Fibroblast of mammary gland (primary cell): ENCODE measurements around the gene RBP5.
A peak's percentile ranks its signal among the peaks of the same experiment; 100 is the strongest.

Experiments used
- DNase-seq: peaks from one replicate; pipeline ENCODE4 v3.0.0-alpha.2; 2010; ENCODE audit warnings: low read depth
- H3K4me3 ChIP-seq: 2 replicates; pipeline ENCODE4 v1.5.1; 2011; ENCODE audit warnings: low read depth, mild to moderate bottlenecking, low read length, moderate library complexity; ENCODE audit not compliant: control insufficient read depth
- TF ChIP-seq, protein P1 (sequence below): conservative IDR thresholded peaks from 2 replicates; pipeline ENCODE4 v1.5.1; 2011; ENCODE audit warnings: low read depth, low read length, inconsistent platforms; ENCODE audit not compliant: control insufficient read depth, insufficient read depth

Gene RBP5, protein sequence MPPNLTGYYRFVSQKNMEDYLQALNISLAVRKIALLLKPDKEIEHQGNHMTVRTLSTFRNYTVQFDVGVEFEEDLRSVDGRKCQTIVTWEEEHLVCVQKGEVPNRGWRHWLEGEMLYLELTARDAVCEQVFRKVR

DNA sequence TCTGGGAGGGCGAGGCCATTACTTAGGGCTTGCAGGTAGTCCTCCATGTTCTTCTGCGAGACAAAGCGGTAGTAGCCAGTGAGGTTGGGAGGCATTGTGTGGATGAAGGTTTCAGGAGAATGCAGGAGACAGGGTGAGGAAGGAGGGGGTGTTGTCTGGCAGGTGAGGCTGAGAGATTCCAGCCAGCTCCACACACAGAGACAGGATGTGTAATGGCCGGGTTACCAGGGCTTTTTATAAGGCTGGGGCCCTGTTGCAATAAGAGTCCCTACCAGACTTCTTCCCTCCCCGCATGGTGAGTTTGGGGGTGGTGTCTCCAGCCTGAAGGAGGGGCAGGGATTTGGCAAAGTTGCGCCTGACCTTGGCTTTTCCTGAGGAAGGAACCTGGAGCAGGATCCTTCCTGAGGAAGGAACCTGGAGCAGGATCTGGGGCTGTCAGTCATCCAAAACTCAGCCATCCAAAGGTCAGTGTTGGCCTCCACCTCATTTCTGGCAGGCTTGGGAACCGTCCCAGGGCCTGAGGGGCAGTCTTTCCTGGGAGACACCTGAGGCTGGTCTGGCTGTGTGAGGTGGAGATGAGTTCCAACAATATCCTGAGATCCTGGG, at the start of gene RBP5:
RBP5 (minus strand) TSS at position 209 of the 606 bp plus-strand sequence; CDS start at position 95, 114 bp downstream.
- peak within 1 kb of the TSS; percentile 61 for H3K4me3 ChIP-seq
- TF ChIP-seq, protein P1, sequence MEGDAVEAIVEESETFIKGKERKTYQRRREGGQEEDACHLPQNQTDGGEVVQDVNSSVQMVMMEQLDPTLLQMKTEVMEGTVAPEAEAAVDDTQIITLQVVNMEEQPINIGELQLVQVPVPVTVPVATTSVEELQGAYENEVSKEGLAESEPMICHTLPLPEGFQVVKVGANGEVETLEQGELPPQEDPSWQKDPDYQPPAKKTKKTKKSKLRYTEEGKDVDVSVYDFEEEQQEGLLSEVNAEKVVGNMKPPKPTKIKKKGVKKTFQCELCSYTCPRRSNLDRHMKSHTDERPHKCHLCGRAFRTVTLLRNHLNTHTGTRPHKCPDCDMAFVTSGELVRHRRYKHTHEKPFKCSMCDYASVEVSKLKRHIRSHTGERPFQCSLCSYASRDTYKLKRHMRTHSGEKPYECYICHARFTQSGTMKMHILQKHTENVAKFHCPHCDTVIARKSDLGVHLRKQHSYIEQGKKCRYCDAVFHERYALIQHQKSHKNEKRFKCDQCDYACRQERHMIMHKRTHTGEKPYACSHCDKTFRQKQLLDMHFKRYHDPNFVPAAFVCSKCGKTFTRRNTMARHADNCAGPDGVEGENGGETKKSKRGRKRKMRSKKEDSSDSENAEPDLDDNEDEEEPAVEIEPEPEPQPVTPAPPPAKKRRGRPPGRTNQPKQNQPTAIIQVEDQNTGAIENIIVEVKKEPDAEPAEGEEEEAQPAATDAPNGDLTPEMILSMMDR: no peak
- DNase-seq: no peak

DNA sequence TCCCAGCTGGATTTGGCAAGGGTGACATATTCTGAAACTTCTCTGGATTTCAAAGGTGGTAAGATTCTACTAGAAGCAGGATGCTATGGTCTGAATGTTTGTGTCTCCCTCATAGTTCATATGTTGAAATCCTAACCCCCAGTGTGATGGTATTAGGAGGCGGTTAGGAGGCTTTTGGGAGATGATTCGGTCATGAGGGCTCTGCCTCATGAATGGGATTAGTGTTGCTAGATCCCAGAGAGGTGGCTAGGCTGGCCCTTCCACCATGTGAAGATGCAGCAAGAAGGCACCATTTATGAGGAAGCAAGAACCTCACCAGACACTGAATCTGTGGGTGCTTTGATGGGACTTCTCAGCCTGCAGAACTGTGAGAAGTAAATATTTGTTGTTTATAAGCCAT, 49.8 kb upstream of the RBP5 start:
- TF ChIP-seq, protein P1: no peak
- H3K4me3 ChIP-seq: no peak overlapping the region
- DNase-seq: no peak

DNA sequence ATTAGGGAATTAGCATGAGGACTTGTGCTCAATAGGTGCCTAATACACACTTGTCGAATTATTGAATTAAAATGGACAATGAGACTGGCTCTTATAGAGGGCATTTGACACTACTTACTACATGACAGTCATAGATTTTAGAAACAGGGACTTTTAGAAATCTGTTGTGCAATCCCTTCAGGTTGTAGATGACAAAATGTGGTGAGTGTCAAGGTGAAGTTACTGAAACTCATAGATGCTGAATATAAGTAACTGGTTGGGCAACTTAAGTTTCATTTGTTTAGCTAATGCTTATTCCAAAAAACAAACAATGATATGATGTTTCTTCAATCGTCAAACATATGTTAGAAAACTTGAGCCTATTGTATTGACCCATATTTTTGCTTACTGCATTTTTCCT, 47.9 kb upstream of the RBP5 start:
- no peak for DNase-seq
- TF ChIP-seq, protein P1: no peak
- H3K4me3 ChIP-seq: no peak overlapping the region

DNA sequence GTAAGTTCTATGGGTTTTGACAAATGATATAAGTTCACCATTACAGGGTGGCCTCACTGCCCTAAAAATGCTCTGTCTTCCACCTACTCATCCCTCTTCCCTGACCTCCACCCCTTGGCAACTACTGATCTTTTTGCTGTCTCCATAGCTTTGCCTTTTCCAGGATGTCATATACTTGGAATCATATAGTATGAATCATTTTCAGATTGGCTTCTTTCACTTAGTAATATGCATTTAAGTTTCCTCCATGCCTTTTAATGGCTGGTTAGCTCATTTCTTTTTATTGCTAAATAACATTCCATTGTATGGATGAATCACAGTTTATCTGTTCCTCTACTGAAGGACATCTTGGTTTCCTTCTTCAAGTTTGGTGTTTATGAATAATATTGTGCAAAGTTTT, 46.8 kb upstream of the RBP5 start:
- H3K4me3 ChIP-seq: no peak overlapping the region
- TF ChIP-seq, protein P1: no peak
- DNase-seq: peak; percentile 74

DNA sequence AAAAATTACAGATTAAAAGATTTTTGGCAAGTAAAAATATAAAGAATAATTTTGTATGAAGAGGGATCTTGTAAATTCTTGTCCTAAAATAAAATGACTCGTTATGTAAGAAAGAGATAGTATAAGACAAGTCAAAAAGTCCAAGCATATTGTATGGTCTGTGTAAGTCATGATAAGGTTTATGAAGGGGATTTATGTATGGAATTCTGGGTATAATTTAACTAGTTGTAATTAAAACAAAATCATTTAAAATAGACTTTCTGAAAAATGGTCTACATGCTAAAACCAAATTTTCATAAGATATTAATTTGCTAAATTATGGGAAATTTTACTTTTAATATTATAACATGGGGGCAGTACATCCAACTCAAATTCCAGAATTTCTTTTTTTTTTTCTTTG, 43.2 kb upstream of the RBP5 start:
- no peak for DNase-seq
- H3K4me3 ChIP-seq: no peak overlapping the region
- TF ChIP-seq, protein P1: no peak

DNA sequence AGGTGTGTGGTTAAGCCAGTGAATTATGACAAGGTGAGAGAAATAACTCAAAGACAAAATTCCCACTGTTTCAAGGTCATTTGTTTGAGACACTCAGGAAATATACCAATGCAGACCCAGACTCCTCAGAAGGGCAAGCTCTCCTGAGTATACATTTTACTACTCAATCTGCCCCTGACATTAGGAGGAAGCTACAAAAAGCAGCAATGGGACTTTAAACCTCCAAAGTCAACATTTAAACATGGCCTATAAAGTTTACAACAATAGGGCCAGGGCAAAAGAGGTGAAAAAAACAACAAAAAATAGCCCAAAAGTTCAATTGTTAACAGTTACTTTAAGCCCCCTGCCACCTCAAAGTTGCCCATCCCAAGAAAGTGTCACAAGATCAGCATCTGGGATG, 41.3 kb upstream of the RBP5 start:
- TF ChIP-seq, protein P1: no peak
- no peak overlapping the region for H3K4me3 ChIP-seq

More for the DNA sequence above, 41.3 kb upstream of the RBP5 start:
- no peak for DNase-seq
